SK-N-SH (cell line): ENCODE measurements around the gene GPER1. TPM values are rescaled to one million over a fixed set of nuclear protein-coding genes. Genes with fewer than 3 reads are reported as not detected.

ENCODE experiments used
- CTCF ChIA-PET: fragments of 300-600, 350-600 bp; formaldehyde crosslinking; extraction: SDS; loops from one replicate; lab custom pipeline; 2021; lab: Yijun Ruan, JAX
- POLR2A ChIA-PET: fragments of 350-600 bp; sonication (Branson Sonifier 250); formaldehyde crosslinking; extraction: SDS; loops from one replicate; lab custom pipeline; 2020; ENCODE audit warnings: antibody characterized with exemption, inconsistent platforms; lab: Yijun Ruan, JAX
- DNase-seq: peaks from one replicate; pipeline ENCODE4 v3.0.0; 2012
- H2AFZ ChIP-seq: fragments of 200-600 bp; sonication (generic); 2 replicates; pipeline ENCODE4 v1.8.1; 2016; ENCODE audit warnings: antibody characterized with exemption, mild to moderate bottlenecking, low read depth
- H3F3A ChIP-seq: fragments of 200-600 bp; sonication (generic); replicated peaks from 2 replicates; pipeline ENCODE3; 2016; ENCODE audit warnings: antibody characterized with exemption, mild to moderate bottlenecking; ENCODE audit not compliant: insufficient read depth
- H3K27ac ChIP-seq, 2 experiments: fragments of 200-500 bp in 1 of 2; fragments of 200-600 bp in 1 of 2; sonication (Bioruptor generic) in 1 of 2; sonication (generic), shearing (Covaris generic) in 1 of 2; 2 replicates each; pipeline versions ENCODE4 v1.5.1 to v1.6.1; 2014 to 2016; ENCODE audit warnings: low read depth in 2 of 2, inconsistent platforms in 1 of 2, low read length in 1 of 2, mild to moderate bottlenecking in 1 of 2, mixed read lengths in 1 of 2
- H3K27me3 ChIP-seq: fragments of 200-600 bp; sonication (generic), shearing (Covaris generic); 2 replicates; pipeline ENCODE4 v1.6.1; 2016; ENCODE audit warnings: mixed run types; ENCODE audit not compliant: insufficient read depth
- H3K36me3 ChIP-seq, 2 experiments: fragments of 200-500 bp in 1 of 2; fragments of 200-600 bp in 1 of 2; sonication (Bioruptor generic) in 1 of 2; sonication (generic) in 1 of 2; replicated peaks in 1 of 2; 2 replicates each; pipeline versions ENCODE3 to v1.5.1; 2014 to 2016; ENCODE audit warnings: low read length in 1 of 2, mild to moderate bottlenecking in 1 of 2; ENCODE audit not compliant: insufficient read depth in 2 of 2, control insufficient read depth in 1 of 2
- H3K4me1 ChIP-seq, 2 experiments: fragments of 200-500 bp in 1 of 2; fragments of 200-600 bp in 1 of 2; sonication (Bioruptor generic) in 1 of 2; sonication (generic), shearing (Covaris generic) in 1 of 2; 2 replicates each; pipeline versions ENCODE4 v1.5.1 to v1.6.1; 2014 to 2016; ENCODE audit warnings: low read depth in 1 of 2, low read length in 1 of 2, mixed run types in 1 of 2; ENCODE audit not compliant: insufficient read depth in 2 of 2, control insufficient read depth in 1 of 2
- H3K4me2 ChIP-seq: fragments of 200-600 bp; sonication (generic), shearing (Covaris generic); 2 replicates; pipeline ENCODE4 v1.6.1; 2017; ENCODE audit warnings: mixed run types
- H3K4me3 ChIP-seq, 2 experiments: fragments of 200-500 bp in 1 of 2; fragments of 200-600 bp in 1 of 2; sonication (Bioruptor generic) in 1 of 2; sonication (generic), shearing (Covaris generic) in 1 of 2; 2 replicates each; pipeline versions ENCODE4 v1.5.1 to v1.8.1; 2014 to 2016; ENCODE audit warnings: low read depth in 2 of 2, inconsistent platforms in 1 of 2, low read length in 1 of 2, mild to moderate bottlenecking in 1 of 2, mixed read lengths in 1 of 2, moderate library complexity in 1 of 2
- H3K79me2 ChIP-seq: fragments of 200-600 bp; sonication (generic); 2 replicates; pipeline ENCODE4 v1.8.1; 2017; ENCODE audit warnings: mild to moderate bottlenecking; ENCODE audit not compliant: insufficient read depth
- H3K9ac ChIP-seq: fragments of 200-600 bp; sonication (generic); 2 replicates; pipeline ENCODE4 v1.6.1; 2017; ENCODE audit warnings: mixed run types
- H3K9me2 ChIP-seq: fragments of 200-600 bp; sonication (generic); 2 replicates; pipeline ENCODE4 v1.6.1; 2017; ENCODE audit warnings: mixed run types
- H3K9me3 ChIP-seq: fragments of 200-600 bp; sonication (generic); 2 replicates; pipeline ENCODE4 v1.6.1; 2017; ENCODE audit warnings: mixed run types, mild to moderate bottlenecking, moderate library complexity
- H4K20me1 ChIP-seq: fragments of 200-600 bp; sonication (generic); 2 replicates; pipeline ENCODE4 v1.6.1; 2017; ENCODE audit warnings: mild to moderate bottlenecking, mixed run types; ENCODE audit not compliant: insufficient read depth
- ELF1 ChIP-seq: IDR thresholded peaks from 2 replicates; pipeline ENCODE4 v1.4.0; 2012
- EP300 ChIP-seq, 2 experiments: IDR thresholded peaks; 2 replicates each; pipeline versions ENCODE4 v1.4.0 to v1.6.1; 2012; ENCODE audit warnings: borderline replicate concordance in 1 of 2, low read depth in 1 of 2, low read length in 1 of 2
- FOXJ3 ChIP-seq: sonication (generic); formaldehyde crosslinking; IDR thresholded peaks from 2 replicates; pipeline ENCODE4 v1.5.1; 2020; ENCODE audit warnings: mild to moderate bottlenecking, missing genetic modification reagents
- FOXM1 ChIP-seq: IDR thresholded peaks from 2 replicates; pipeline ENCODE4 v1.4.0; 2012; ENCODE audit warnings: low read depth, mild to moderate bottlenecking
- GATA2 ChIP-seq: sonication (generic); formaldehyde crosslinking; IDR thresholded peaks from 2 replicates; pipeline ENCODE4 v1.5.0; 2020; ENCODE audit warnings: mild to moderate bottlenecking, missing genetic modification reagents
- JUND ChIP-seq: IDR thresholded peaks from 2 replicates; pipeline ENCODE4 v1.4.0; 2012
- NFIC ChIP-seq: IDR thresholded peaks from 2 replicates; pipeline ENCODE4 v1.4.0; 2012; ENCODE audit warnings: borderline replicate concordance
- POLR2AphosphoS5 ChIP-seq: IDR thresholded peaks from 2 replicates; pipeline ENCODE4 v1.6.1; 2012; ENCODE audit warnings: low read depth, low read length
- TAF1 ChIP-seq: IDR thresholded peaks from 2 replicates; pipeline ENCODE4 v1.6.1; 2012; ENCODE audit warnings: low read depth, mild to moderate bottlenecking, low read length, moderate library complexity, borderline replicate concordance
- TCF12 ChIP-seq: IDR thresholded peaks from 2 replicates; pipeline ENCODE4 v1.4.0; 2012
- TEAD4 ChIP-seq: IDR thresholded peaks from 2 replicates; pipeline ENCODE4 v1.4.0; 2012; ENCODE audit warnings: mild to moderate bottlenecking, borderline replicate concordance; ENCODE audit not compliant: insufficient read depth
- WGBS: methylation state at CpG from one replicate; pipeline ENCODE4 v1.1.6; 2017; ENCODE audit warnings: low lambda C conversion rate; 5-methylcytosine and 5-hydroxymethylcytosine counted together
- polyA plus RNA-seq, 3 experiments: library from polyadenylated mRNA; depleted of rRNA; stranded (reverse); fragments of >200 nt; gene quantifications; 2 replicates each; pipeline ENCODE4 v1.2.3, GENCODE V29; 2012
- TF ChIP-seq, protein P1 (sequence below): fragments of 200-600 bp; sonication (generic); IDR thresholded peaks from 2 replicates; pipeline ENCODE4 v1.6.1; 2017; ENCODE audit warnings: antibody characterized with exemption, mild to moderate bottlenecking, moderate library complexity
- TF ChIP-seq, protein P2 (sequence below): fragments of 150-350 bp; IDR thresholded peaks from 2 replicates; pipeline ENCODE4 v1.6.1; 2017; ENCODE audit warnings: antibody characterized with exemption, low read length, low read depth, borderline replicate concordance
- TF ChIP-seq, protein P3 (sequence below): IDR thresholded peaks from 2 replicates; pipeline ENCODE4 v1.6.1; 2012; ENCODE audit warnings: mild to moderate bottlenecking, low read depth, low read length, moderate library complexity
- TF ChIP-seq, protein P4 (sequence below): IDR thresholded peaks from 2 replicates; pipeline ENCODE4 v1.4.0; 2012; ENCODE audit warnings: low read depth
- TF ChIP-seq, protein P5 (sequence below): fragments of 150-350 bp; IDR thresholded peaks from 2 replicates; pipeline ENCODE4 v1.6.1; 2016; ENCODE audit warnings: mild to moderate bottlenecking, low read depth, low read length

Gene GPER1
- polyA plus RNA-seq, 1 of the 3 experiments (the other 2 are of a cell fraction), result 6.4 TPM

DNA sequence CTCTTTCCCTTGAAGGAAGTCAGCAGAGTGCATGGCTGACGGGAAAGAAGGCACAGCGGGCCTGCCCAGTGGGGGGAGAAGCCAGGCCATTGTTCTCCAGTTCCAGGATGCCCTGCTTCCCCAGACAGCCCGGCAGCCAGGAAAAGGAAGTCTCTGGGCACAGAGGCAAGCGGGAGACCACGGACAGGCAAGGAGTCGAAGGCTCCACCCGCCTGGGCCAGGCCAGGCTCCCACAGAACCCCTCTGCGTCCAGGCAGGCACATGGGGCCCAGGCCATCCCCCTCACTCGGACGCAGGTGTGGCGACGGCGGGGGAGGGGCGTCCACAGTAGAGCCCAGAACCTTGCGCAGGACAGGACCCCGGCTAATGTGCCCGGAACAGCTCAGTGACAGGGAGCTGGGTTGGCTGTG, 34.9 kb upstream of the GPER1 start (continued):
- TF ChIP-seq ELF1 (no peak), EP300 (IDR thresholded peaks at IDR 0.05; ENCODE audit: borderline replicate concordance in 1 of 2, low read depth in 1 of 2, low read length in 1 of 2) (no peak), FOXJ3 (CRISPR knock-in tag) (no peak)
- TF ChIP-seq, protein P1, sequence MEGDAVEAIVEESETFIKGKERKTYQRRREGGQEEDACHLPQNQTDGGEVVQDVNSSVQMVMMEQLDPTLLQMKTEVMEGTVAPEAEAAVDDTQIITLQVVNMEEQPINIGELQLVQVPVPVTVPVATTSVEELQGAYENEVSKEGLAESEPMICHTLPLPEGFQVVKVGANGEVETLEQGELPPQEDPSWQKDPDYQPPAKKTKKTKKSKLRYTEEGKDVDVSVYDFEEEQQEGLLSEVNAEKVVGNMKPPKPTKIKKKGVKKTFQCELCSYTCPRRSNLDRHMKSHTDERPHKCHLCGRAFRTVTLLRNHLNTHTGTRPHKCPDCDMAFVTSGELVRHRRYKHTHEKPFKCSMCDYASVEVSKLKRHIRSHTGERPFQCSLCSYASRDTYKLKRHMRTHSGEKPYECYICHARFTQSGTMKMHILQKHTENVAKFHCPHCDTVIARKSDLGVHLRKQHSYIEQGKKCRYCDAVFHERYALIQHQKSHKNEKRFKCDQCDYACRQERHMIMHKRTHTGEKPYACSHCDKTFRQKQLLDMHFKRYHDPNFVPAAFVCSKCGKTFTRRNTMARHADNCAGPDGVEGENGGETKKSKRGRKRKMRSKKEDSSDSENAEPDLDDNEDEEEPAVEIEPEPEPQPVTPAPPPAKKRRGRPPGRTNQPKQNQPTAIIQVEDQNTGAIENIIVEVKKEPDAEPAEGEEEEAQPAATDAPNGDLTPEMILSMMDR, result no peak

DNA sequence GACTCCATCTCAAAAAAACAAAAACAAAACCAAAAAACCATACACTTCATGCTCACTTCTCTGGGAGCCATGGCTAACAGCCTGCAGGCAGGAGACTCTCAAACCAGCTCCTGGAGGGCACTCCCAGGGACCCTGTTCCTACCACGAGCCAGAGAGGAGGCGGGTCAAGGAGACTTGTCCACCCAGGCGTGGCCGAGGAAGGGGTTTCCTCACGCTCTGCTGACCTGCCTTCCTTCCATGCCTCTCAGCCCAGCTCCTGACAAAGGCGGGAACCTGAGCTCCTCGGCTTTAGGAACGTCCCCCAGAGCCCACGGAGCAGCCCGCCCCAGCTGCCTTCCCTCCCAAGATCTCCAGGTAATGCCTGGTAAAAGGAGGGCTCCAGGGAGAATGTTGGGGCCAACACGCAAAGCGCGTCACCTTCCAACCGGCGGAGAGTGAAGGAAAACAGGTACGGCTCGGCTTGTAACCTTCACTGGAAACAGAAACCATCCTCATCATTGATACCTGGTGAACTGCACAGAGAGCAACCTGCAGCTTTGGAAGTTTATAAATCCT, 34.0 kb upstream of the GPER1 start:
- Histone ChIP-seq H3K9me2 (no peaks in the 10 kb centered on the region), H3K27ac (no peak overlapping the region), H2AFZ (no peak overlapping the region), H3K9ac (no peak overlapping the region), H3K79me2 (no peaks in the 10 kb centered on the region; the same call in 1 of the 2 replicates), H3K36me3 (peaks cover 0 to 3% of the 10 kb centered on the region in 2 experiments)
- POLR2A ChIA-PET, result interaction anchor here (1.3 kb wide), 1 partner anchor 79 kb away, joined by 3 read pairs; the partner anchor contains the start of gene COX19
- no peak for DNase-seq
- WGBS, result 98% methylated on average over 17 of the region's 17 CpGs
- TF ChIP-seq GATA2 (no peak), FOXM1 (no peak), TEAD4 (no peak), POLR2AphosphoS5 (no peak), NFIC (no peak), TCF12 (no peak), TAF1 (no peak), EP300 (IDR thresholded peaks at IDR 0.05; ENCODE audit: borderline replicate concordance in 1 of 2, low read depth in 1 of 2, low read length in 1 of 2) (no peak), JUND (no peak)
- TF ChIP-seq, protein P2, sequence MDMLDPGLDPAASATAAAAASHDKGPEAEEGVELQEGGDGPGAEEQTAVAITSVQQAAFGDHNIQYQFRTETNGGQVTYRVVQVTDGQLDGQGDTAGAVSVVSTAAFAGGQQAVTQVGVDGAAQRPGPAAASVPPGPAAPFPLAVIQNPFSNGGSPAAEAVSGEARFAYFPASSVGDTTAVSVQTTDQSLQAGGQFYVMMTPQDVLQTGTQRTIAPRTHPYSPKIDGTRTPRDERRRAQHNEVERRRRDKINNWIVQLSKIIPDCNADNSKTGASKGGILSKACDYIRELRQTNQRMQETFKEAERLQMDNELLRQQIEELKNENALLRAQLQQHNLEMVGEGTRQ, result no peak
- TF ChIP-seq, protein P3, sequence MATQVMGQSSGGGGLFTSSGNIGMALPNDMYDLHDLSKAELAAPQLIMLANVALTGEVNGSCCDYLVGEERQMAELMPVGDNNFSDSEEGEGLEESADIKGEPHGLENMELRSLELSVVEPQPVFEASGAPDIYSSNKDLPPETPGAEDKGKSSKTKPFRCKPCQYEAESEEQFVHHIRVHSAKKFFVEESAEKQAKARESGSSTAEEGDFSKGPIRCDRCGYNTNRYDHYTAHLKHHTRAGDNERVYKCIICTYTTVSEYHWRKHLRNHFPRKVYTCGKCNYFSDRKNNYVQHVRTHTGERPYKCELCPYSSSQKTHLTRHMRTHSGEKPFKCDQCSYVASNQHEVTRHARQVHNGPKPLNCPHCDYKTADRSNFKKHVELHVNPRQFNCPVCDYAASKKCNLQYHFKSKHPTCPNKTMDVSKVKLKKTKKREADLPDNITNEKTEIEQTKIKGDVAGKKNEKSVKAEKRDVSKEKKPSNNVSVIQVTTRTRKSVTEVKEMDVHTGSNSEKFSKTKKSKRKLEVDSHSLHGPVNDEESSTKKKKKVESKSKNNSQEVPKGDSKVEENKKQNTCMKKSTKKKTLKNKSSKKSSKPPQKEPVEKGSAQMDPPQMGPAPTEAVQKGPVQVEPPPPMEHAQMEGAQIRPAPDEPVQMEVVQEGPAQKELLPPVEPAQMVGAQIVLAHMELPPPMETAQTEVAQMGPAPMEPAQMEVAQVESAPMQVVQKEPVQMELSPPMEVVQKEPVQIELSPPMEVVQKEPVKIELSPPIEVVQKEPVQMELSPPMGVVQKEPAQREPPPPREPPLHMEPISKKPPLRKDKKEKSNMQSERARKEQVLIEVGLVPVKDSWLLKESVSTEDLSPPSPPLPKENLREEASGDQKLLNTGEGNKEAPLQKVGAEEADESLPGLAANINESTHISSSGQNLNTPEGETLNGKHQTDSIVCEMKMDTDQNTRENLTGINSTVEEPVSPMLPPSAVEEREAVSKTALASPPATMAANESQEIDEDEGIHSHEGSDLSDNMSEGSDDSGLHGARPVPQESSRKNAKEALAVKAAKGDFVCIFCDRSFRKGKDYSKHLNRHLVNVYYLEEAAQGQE, result no peak
- TF ChIP-seq, protein P4, sequence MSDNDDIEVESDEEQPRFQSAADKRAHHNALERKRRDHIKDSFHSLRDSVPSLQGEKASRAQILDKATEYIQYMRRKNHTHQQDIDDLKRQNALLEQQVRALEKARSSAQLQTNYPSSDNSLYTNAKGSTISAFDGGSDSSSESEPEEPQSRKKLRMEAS, result no peak
- TF ChIP-seq, protein P5, sequence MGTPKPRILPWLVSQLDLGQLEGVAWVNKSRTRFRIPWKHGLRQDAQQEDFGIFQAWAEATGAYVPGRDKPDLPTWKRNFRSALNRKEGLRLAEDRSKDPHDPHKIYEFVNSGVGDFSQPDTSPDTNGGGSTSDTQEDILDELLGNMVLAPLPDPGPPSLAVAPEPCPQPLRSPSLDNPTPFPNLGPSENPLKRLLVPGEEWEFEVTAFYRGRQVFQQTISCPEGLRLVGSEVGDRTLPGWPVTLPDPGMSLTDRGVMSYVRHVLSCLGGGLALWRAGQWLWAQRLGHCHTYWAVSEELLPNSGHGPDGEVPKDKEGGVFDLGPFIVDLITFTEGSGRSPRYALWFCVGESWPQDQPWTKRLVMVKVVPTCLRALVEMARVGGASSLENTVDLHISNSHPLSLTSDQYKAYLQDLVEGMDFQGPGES, result no peak
- TF ChIP-seq, all 33 proteins: peak for 0
- Histone ChIP-seq H3K27me3 (no peaks in the 10 kb centered on the region), H3K4me2 (no peak overlapping the region), H3F3A (no peaks in the 10 kb centered on the region), H3K4me1 (peaks cover 0 to 38% of the 10 kb centered on the region in 2 experiments; a peak in 1 of 4 replicates), H4K20me1 (peaks cover 21% of the 10 kb centered on the region; the same call in 1 of the 2 replicates), H3K4me3 (no peak overlapping the region), H3K9me3 (no peaks in the 10 kb centered on the region)
- CTCF ChIA-PET, result interaction anchor here (1.3 to 27.8 kb wide), 8 partner anchors 10 to 122 kb away, joined by 3 to 756 read pairs (median 6); partner anchors contain the start of gene GPR146
